Measurements from ENCODE around the gene USB1.

The USB1 gene

DNA sequence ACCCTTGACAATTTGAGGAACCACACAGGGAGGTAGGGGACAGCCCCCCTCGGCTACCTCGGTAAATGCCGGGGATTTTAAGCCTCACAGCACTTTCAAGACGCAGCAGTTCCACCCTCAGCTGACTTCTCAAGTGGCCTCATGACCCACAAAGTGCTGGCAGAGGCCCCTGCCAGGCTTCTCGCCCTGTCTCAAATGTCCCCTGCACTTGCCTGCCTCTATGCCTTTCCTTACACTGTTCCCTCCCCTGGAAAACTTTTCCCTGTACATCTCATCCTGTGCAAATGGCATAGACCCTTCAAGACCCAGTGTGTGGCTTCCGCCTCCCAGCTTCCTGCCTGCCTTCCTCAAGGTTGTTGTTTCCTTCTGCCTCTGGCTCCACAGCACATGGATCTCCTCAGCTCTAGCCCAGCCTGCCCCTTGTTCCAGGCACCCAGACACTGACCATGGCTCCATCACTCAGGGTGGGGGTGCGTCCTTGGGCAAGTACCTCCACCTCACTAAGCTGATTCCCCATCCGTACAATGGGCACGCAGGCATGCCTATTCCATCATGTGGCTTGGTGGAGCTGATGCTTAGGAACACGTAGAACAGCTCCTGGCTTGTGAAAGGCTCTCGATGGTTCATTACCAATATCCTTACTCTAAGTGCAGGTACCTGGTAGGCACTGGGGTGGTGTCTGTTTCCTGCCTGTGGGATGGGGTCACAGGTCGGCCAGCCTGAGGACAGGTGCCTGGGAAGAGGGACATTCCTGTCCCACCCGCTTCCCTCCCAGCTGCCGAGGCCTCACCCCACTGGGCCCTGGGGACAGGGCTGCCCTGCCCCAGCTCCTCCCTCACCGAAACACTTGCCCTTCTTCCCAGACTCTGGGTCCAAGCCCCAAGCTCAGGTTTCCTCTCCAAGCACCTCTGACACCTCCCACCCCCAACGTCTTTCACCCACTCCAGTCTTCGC, 48.3 kb downstream of the USB1 start:
- no peak for DNase-seq

DNA sequence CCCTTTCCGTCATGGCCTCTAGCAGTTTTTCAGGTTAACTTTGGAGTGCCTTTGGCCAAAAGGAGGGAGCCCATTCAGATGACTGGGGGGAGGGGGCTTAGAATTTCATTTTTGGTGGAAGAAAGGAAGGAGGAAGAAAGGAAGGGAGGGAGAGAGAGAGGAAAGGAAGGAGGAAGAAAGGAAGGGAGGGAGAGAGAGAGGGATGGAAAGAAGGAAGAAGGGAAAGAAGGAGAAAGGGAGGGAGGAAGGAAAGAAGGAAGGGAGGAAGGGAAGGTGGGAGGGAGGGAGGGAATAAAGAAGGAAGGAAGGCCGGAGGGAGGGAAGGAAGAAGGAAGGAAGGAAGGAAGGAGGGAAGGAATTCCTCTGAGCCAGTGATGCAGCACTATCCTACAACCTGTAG, 50.1 kb downstream of the USB1 start:
- no peak for DNase-seq

DNA sequence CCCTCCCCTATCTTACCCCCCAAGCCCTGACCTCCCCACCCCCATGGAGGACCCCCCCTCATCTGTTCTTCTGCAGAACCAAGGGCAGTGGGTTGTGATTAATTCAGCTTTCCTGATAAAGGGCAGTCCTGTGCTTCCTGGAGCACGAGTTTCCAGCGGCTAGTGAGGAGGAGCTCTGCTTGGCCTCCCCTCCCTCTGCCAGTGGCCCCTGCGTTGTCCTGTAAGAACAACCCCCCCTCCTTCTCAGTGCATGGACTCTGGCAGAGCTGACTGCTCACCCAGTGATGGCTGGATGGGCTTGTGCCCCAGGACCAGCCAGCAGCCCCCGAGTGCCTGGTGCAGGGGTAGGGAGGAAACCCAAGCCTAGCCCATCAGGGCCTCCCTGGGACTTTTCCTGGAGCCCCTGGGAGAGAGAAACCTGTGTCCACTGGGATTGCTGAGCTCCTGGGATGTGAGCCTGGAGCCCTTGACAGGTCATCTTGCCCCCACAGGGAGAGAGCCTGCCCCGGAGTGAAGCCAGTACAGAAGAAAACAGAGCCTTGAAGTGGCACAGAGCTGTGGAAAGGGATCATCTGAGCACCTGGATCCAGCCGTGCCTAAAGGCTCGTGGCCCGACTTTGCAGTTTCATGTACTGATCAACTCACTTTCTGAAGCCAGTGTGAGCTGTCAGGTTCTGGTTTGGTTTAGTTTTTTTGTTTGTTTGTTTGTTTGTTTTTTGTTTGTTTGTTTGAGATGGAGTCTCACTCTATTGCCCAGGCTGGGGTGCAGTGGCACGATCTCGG, 50.8 kb downstream of the USB1 start:
- no peak for DNase-seq

DNA sequence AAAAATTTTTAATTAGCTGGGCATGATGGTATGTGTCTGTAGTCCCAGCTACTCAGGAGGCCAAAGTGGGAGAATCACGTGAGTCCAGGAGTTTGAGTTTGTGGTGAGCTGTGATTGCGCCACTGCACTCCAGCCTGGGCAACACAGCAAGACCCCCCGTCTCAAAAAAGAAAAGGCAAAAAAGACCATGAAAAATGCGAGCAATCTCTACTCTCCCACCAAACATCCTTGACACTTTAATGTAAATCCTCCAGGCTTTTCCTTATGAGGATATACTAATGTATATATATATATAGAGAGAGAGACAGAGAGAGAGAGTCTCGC, 52.4 kb downstream of the USB1 start:
- DNase-seq: no peak

DNA sequence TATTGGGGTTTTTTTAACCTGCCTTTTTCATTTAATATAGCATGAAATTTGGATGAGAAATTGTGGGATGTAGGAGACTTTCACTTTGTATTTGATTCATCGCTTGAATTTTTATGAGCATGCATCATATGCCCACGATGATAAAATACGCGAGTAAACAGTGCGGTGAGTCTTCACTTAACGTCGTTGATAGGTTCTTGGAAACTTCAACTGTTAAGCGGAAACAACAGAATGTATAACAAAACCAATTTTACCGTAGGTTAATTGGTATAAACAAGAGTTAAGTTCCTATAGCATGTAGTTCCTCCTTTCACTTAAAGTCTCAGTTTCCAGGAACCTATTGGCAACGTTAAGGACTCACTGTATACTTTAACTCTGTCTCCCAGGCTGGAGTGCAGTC, 53.1 kb downstream of the USB1 start:
- DNase-seq: no peak

DNA sequence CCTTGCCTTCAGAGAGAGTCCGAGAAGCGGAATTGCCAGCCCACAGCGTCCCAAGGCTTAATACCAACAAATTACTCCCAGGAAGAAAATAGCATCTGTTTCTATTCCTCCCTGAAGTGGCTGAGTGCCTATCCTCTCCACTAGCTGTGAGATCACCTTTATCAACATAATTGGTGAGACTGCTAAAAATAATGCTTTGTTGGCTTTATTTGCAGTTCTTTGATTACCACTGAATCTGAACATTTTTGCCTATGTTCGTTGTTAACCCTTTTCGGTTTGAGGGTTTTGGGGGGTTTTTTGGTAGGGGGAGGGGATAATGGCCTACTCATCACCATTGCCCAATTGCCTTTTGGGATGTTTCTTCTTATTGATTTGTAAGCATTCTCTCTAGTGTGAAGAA, 55.4 kb downstream of the USB1 start:
- no peak for DNase-seq

DNA sequence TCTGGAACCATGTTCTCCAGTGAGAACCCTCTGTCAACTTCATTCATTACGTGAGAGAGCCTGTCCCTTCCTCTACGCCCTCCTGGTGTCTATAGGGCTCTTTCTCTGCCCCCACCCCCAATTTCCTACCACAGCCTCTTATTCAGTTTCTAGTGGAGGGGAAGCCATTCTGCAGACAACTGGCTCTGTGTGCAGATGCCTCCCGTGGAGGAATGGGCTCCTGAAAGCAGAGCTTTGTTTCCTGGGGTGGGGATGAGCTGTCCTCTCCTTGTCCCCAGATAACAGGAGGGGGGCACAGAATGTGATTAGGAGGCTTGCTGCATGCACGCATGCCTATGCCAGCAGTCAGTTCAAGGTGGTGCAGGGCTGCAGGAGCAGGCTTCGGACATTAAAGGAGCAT, 55.9 kb downstream of the USB1 start:
- DNase-seq: no peak

DNA sequence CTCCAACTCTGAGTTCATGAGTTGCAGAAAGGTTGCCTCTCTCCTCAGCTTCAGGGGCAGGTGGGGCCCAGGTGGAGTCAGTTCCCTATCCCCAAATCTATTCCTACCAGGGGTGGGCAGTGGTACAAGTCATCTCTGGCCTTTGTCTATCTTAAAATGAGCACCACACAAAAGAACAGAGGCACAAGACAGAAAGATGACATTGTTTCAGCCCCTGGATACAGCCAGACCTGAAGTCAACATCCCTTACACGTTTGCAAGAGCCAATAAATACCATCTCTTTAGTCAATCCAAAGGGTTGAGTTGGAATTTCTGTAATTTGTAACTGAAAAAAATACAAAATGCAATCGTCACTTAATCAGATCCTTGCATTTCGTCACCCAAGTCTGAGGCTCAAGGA, 56.6 kb downstream of the USB1 start:
- DNase-seq: no peak

DNA sequence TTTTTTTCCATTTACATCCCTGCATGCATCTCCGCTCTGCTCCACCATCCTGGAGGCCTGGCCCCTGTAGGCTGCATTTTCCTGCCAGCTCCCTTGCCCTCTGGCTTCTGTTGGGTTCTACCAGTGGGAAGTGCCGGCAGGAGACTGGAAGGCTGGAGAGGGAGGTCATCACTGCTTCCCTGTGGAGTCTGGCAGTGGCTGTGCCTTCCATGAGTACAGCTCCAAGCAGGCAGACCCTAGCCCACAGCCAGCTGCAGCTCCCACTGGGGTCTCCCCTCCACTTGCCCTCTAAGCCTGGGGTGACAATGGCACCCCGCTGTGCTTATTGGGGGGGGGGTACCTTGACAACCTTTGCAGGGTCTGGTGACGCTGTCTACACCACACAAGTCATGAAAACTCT, 61.6 kb downstream of the USB1 start:
- no peak for DNase-seq

DNA sequence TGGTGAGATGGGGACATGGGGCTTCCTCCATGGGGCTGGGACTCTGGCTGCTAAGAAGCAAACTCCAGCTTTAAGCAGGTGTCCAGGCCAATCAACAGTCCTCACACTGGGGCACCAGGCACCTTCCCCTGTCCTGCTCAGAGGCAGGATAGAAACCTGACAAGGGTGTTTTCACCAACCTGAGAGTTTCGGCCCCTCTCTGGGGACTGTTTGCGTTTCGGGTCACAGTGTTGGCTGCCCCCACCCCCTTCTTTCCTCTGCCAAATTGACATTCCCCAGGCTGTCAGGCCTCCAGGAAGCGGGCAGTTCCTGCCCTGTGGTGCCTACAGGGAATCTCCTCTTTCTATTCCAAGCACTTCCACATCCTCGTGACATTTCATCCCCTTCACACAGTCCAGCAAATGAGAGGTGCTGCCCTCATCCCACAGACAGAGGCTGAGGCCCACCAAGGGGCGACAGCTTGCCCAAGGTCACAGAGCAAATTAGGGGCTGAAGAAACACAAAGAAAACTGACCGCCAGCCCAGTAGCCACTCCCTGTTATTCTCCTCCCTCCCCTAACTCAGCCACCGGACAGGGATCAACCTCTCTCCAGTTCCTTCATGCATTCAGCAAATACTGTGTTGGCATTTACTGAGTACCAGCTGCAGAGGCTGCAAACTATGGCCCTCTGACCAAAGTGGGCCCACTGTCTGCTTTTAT, 62.3 kb downstream of the USB1 start:
- DNase-seq: no peak

DNA sequence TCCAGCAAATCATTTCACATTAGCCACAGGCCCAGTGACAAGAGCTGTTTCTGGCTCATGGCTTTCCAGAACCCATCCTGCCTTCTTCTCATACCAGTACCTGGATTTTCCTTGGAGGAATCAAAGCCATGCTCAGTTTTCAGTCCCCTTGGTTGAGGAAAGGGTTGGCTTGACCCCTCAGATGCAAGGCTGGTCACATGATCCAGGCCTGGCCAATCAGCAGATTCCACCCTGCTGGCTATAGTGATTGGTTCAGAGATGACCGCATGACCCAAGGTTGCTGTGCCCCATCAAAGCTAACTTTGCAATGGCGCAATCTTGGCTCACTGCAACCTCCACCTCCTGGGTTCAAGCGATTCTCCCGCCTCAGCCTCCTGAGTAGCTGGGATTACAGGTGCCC, 69.4 kb downstream of the USB1 start:
- no peak for DNase-seq
